Pancreas (tissue), 10 donors: Measurements from ENCODE around the gene EDRF1. TPM values are rescaled to one million over a fixed set of nuclear protein-coding genes. Genes with fewer than 3 reads are reported as not detected.
"Not testable (repeated sequence)": the region's sequence is repeated elsewhere in the genome, so short reads cannot be mapped to it uniquely, and the experiment has no call there.

Experiments used
- ATAC-seq, 4 donors: fragments of 200-7000 bp; cut with Tn5 transposase; one replicate each; pipeline versions ENCODE4 v1.8.0 to v1.9.1; 2020; ENCODE audit warnings: mild to moderate bottlenecking in 4 of 4, moderate library complexity in 4 of 4
- DNase-seq, 6 donors: peaks; one replicate each; pipeline ENCODE4 v3.0.0-alpha.2; 2020
- FAIRE-seq: peaks from 2 replicates; lab custom pipeline; 2012; peaks lifted over from hg19 to GRCh38; lab: Jason Lieb, UNC
- H3K27ac ChIP-seq, 4 donors: fragments of 200-600 bp; sonication (generic); 1 replicate in 3 of 4; 2 replicates in 1 of 4; pipeline versions ENCODE4 v1.5.0 to v1.8.0; 2020
- H3K27me3 ChIP-seq, 4 donors: fragments of 200-600 bp; one replicate each; pipeline ENCODE4 v1.8.0; 2021
- H3K36me3 ChIP-seq, 3 donors: fragments of 200-600 bp; sonication (generic) in 1 of 3; one replicate each; pipeline versions ENCODE4 v1.5.0 to v1.8.0; 2020 to 2021
- H3K4me1 ChIP-seq, 3 donors: fragments of 200-600 bp; one replicate each; pipeline ENCODE4 v1.8.0; 2021
- H3K4me3 ChIP-seq, 4 donors: fragments of 200-600 bp; sonication (generic) in 2 of 4; one replicate each; pipeline versions ENCODE4 v1.5.0 to v1.8.0; 2020 to 2021
- H3K9me3 ChIP-seq, 4 donors: fragments of 200-600 bp; one replicate each; pipeline ENCODE4 v1.8.0; 2021
- CTCF ChIP-seq, 4 donors: fragments of 200-600 bp; sonication (generic) in 3 of 4; IDR thresholded peaks; one replicate each; pipeline versions ENCODE4 v1.5.0 to v1.8.0; 2021; ENCODE audit warnings: antibody characterized with exemption in 4 of 4
- WGBS, 2 donors: extraction: QIAGEN DNeasy Blood & Tissue Kit; methylation state at CpG; one replicate each; pipeline ENCODE4 v1.1.7; 2013; 5-methylcytosine and 5-hydroxymethylcytosine counted together
- intact Hi-C, 3 donors: fragments of 100-400 bp; cut with DNase I; formaldehyde crosslinking; loops; one replicate each; pipeline versions ENCODE4 v1.11.1 to v1.14.2; 2022
- polyA plus RNA-seq, 2 donors: library from polyadenylated mRNA; stranded (reverse); fragments of 200-250 nt; gene quantifications; one replicate each; pipeline ENCODE4 v1.2.3, GENCODE V29; 2013
- total RNA-seq, 6 donors: library from RNA; stranded (reverse); fragmentation: NEBNext Ultra II Directional in 4 of 6; extraction: Animal tissue kit (Norgen Biotek cat#: 25700) in 4 of 6; gene quantifications; one replicate each; pipeline versions ENCODE4 v1.2.1 to v1.2.4, GENCODE V29; 2021 to 2023
- donor health status: healthy with polysubstance abuse.
- donor health status: DM: no; HTN: no; CAD: no; lungs with moderate emphysema.
- donor health status: DM: no; HTN: no; CAD: no.
- donor health status: control.
- donor health status: control.
- donor health status: Bipolar disorder and iron deficiency.
- donor health status: DM: yes; HTN: yes; CAD: no.
- donor health status: DM: no; HTN: no; CAD: no.
- donor health status: DM: no; HTN: no; CAD: no.
- donor health status: DM: yes; HTN: yes; CAD: no.

EDRF1 gene
- total and polyA plus RNA-seq, 8 donors, result 10.1 to 25.3 (median 17.7) TPM

DNA sequence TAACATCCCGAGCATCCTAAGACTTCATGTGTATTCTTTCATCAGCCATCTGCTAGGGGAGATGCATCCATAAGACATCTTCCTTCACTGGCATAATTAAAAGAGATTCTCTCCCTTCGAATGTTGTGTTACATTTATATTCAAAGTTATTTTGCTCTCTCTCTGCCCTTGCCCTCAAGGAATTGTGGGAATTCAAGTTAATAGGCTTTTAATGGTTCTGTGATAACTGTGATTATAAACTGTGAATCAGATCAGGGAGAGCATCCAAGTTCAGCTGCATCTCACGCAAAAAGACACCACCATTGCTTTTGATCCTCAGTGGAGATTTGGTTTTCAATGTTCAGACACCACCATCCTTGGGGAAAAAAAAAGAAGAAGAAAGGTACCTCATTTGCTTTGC is 27.3 kb upstream of the EDRF1 start:
- Histone ChIP-seq H3K4me1 (peaks cover 0 to 18% (median 5%) of the 10 kb centered on the region in 3 donors), H3K9me3 (no peaks in the 10 kb centered on the region), H3K4me3 (no peak overlapping the region), H3K27me3 (no peaks in the 10 kb centered on the region), H3K36me3 (no peaks in the 10 kb centered on the region), H3K27ac (no peak overlapping the region)
- no peak for FAIRE-seq
- DNase-seq, result no peak
- no peak for ATAC-seq
- intact Hi-C loops, result no loop called here
- WGBS, 2 donors, result 67 to 69% methylated on average over 3 of the region's 3 CpGs
- TF ChIP-seq CTCF (IDR thresholded peaks at IDR 0.05), result no peak

GRCh38 chr10:125692601-125693523 is 26.6 kb upstream of the EDRF1 start:
- H3K36me3 ChIP-seq, result no peaks in the 10 kb centered on the region
- peaks cover 0 to 18% (median 5%) of the 10 kb centered on the region in 3 donors for H3K4me1 ChIP-seq
- no peaks in the 10 kb centered on the region for H3K27me3 ChIP-seq
- no peak overlapping the region for H3K27ac ChIP-seq
- ATAC-seq (no peak), FAIRE-seq (no peak), DNase-seq (no peak)
- intact Hi-C loops, result no loop called here
- TF ChIP-seq CTCF (IDR thresholded peaks at IDR 0.05), result no peak
- no peak overlapping the region for H3K4me3 ChIP-seq
- 89 to 90% methylated on average over 12 of the region's 12 CpGs for WGBS, 2 donors
- no peaks in the 10 kb centered on the region for H3K9me3 ChIP-seq

DNA sequence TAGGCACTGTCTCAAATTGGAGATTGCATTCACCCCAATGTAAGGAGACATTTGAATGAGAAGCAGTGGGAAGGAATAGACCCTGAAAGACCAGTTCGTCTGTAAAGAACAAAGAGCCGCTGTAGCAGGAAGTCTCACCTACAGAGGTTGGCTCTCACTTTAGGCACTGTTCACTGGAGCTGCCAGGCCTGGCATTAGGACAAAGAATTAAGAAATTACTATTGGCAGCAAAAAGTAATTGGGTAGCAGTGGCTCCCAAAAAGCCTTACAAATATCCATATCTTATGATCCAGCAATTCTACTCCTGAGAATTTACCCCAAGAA is 26.0 kb upstream of the EDRF1 start:
- Histone ChIP-seq H3K9me3 (no peaks in the 10 kb centered on the region), H3K36me3 (no peaks in the 10 kb centered on the region), H3K4me1 (peaks cover 0 to 18% (median 5%) of the 10 kb centered on the region in 3 donors), H3K27me3 (no peaks in the 10 kb centered on the region), H3K4me3 (no peak overlapping the region), H3K27ac (no peak overlapping the region)
- 58 to 70% methylated on average over 2 of the region's 2 CpGs for WGBS, 2 donors
- no peak for FAIRE-seq
- intact Hi-C loops, result no loop called here
- no peak for ATAC-seq
- no peak for TF ChIP-seq CTCF (IDR thresholded peaks at IDR 0.05)
- no peak for DNase-seq

DNA sequence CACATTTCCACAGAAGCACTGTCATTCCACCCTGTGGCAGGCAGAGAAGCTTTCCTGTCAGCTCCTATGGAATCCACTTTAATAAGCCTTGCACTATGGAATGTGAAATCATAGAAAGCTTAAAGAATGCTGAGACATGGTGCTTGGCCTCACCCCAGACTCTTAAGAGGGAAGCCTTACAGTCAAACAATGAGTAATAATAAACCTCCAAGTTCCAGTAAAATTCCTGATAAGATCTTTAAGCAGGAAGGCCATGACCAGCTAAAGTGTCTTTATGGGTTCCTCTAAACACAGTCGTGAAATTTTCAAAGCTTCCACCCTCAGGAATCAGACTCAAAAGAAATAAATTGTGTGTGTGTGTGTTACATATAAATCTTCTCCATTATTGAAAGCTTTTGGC is 24.6 kb upstream of the EDRF1 start:
- TF ChIP-seq CTCF (IDR thresholded peaks at IDR 0.05), result no peak
- H3K9me3 ChIP-seq, result no peaks in the 10 kb centered on the region
- DNase-seq (no peak), ATAC-seq (peak in 2 of 4 donors; percentile 21 to 26), FAIRE-seq (no peak)
- intact Hi-C loops, result no loop called here
- peak overlapping the region in 1 of 4 donors; percentile 27 for H3K27ac ChIP-seq
- no peaks in the 10 kb centered on the region for H3K36me3 ChIP-seq
- H3K4me3 ChIP-seq, result no peak overlapping the region
- peaks cover 0 to 18% (median 5%) of the 10 kb centered on the region in 3 donors for H3K4me1 ChIP-seq
- 74 to 95% methylated on average over 1 of the region's 1 CpG for WGBS, 2 donors
- H3K27me3 ChIP-seq, result no peaks in the 10 kb centered on the region

GRCh38 chr10:125696884-125697283 is 22.6 kb upstream of the EDRF1 start:
- intact Hi-C loops, H3K27me3 ChIP-seq, H3K9me3 ChIP-seq, H3K36me3 ChIP-seq, H3K4me1 ChIP-seq, H3K4me3 ChIP-seq, FAIRE-seq: not testable (repeated sequence)
- 54 to 57% methylated on average over 6 of the region's 6 CpGs for WGBS, 2 donors
- H3K27ac ChIP-seq, result peak overlapping the region in 1 of 4 donors; percentile 23
- DNase-seq (peak in 3 of 6 donors; percentile 39 to 59 (median 58)), ATAC-seq (peak; percentile 77 to 82 (median 80))
